Peyer's patch (tissue), 4 donors: ENCODE data around the gene EFHC1.

ENCODE experiments used
- CTCF ChIP-seq, 6 experiments: fragments of 450-650 bp in 4 of 6; fragments of 200-600 bp in 2 of 6; sonication (generic) in 1 of 6; IDR thresholded peaks; one replicate each; pipeline ENCODE4 v1.5.1; 2017 to 2019; ENCODE audit warnings: antibody characterized with exemption in 6 of 6, mild to moderate bottlenecking in 3 of 6, moderate library complexity in 1 of 6
- POLR2A ChIP-seq, 2 donors: fragments of 450-650 bp; IDR thresholded peaks; one replicate each; pipeline ENCODE4 v1.5.1; 2017; ENCODE audit warnings: antibody characterized with exemption in 2 of 2, mild to moderate bottlenecking in 2 of 2, moderate library complexity in 2 of 2

DNA sequence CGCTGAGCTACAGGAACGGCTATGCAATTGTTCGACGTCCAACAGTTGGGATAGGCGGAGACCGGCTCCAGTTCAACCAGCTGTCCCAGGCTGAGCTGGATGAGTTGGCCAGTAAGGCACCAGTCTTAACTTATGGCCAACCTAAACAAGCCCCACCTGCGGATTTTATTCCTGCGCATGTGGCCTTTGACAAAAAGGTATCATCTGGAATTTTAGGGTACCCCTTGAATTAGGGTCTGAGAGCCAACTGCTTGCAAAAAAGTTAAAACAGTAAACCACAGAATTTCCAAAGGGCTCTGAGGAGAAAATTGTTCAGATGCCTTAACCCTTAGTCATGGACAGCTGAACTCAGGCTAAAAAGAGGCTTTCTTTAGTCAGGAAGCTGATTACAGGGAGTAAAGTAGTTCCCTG lies 3.8 kb downstream of the EFHC1 start:
- no peak for TF ChIP-seq POLR2A (IDR thresholded peaks at IDR 0.05)
- TF ChIP-seq CTCF (IDR thresholded peaks at IDR 0.05): no peak
